Esophagus muscularis mucosa (tissue), 4 donors: ENCODE data around the gene SORCS2. TPM values are rescaled to one million over a fixed set of nuclear protein-coding genes. Genes with fewer than 3 reads are reported as not detected.

Experiments used
- DNase-seq: peaks from one replicate; pipeline ENCODE4 v3.0.0-alpha.2; 2017; ENCODE audit errors: extremely low spot score
- H3K27ac ChIP-seq, 4 donors: fragments of 200-600 bp; sonication (generic); replicated peaks in 1 of 4; 1 replicate in 3 of 4; 2 replicates in 1 of 4; pipeline ENCODE4 v1.5.1; 2016 to 2019; ENCODE audit warnings: mild to moderate bottlenecking in 1 of 4
- H3K27me3 ChIP-seq, 4 donors: fragments of 200-600 bp; sonication (generic); one replicate each; pipeline versions ENCODE4 v1.5.1 to v1.6.0; 2016 to 2019
- H3K36me3 ChIP-seq, 4 donors: fragments of 200-600 bp; sonication (generic); one replicate each; pipeline ENCODE4 v1.5.1; 2016 to 2019
- H3K4me1 ChIP-seq, 4 donors: fragments of 200-600 bp; sonication (generic); one replicate each; pipeline ENCODE4 v1.5.1; 2016 to 2019
- H3K4me3 ChIP-seq, 4 donors: fragments of 200-600 bp; sonication (generic); 1 replicate in 2 of 4; 2 replicates in 2 of 4; pipeline ENCODE4 v1.5.1; 2016 to 2019; ENCODE audit warnings: mild to moderate bottlenecking in 4 of 4, moderate library complexity in 1 of 4
- H3K9me3 ChIP-seq, 4 donors: fragments of 200-600 bp; sonication (generic); 1 replicate in 3 of 4; 2 replicates in 1 of 4; pipeline ENCODE4 v1.5.1; 2016 to 2019
- CTCF ChIP-seq, 3 experiments: fragments of 200-600 bp in 2 of 3; fragments of 450-650 bp in 1 of 3; sonication (generic) in 2 of 3; IDR thresholded peaks; one replicate each; pipeline ENCODE4 v1.5.1; 2017 to 2019; ENCODE audit warnings: antibody characterized with exemption in 3 of 3, mild to moderate bottlenecking in 2 of 3, moderate library complexity in 1 of 3
- EP300 ChIP-seq: sonication (generic); formaldehyde crosslinking; IDR thresholded peaks from one replicate; pipeline ENCODE4 v1.6.1; 2017; ENCODE audit warnings: antibody characterized with exemption
- POLR2A ChIP-seq: fragments of 450-650 bp; IDR thresholded peaks from one replicate; pipeline ENCODE4 v1.6.1; 2017; ENCODE audit warnings: antibody characterized with exemption, moderate library complexity, mild to moderate bottlenecking, low read depth
- POLR2AphosphoS5 ChIP-seq, 2 donors: sonication (generic); formaldehyde crosslinking; IDR thresholded peaks; one replicate each; pipeline ENCODE4 v1.6.1; 2017; ENCODE audit warnings: antibody characterized with exemption in 2 of 2
- WGBS: methylation state at CpG from one replicate; pipeline ENCODE4 v1.1.5; 2018; 5-methylcytosine and 5-hydroxymethylcytosine counted together
- intact Hi-C: fragments of 100-400 bp; cut with DNase I; formaldehyde crosslinking; loops from one replicate; pipeline ENCODE4 v1.15.1; 2023
- total RNA-seq, 4 donors: library from RNA; depleted of rRNA; stranded (reverse); fragments of >200 nt; gene quantifications; one replicate each; pipeline versions ENCODE4 v1.1.0 to v1.2.1, GENCODE V29; 2016

SORCS2 gene
- total RNA-seq, 4 donors from 2014 or later = 3.3 to 10.1 (median 4.3) TPM

- WGBS = 82% methylated on average over 19 of the region's 19 CpGs
- no peak for TF ChIP-seq POLR2A
- no peak for TF ChIP-seq CTCF (IDR thresholded peaks at IDR 0.05)
- no peak for TF ChIP-seq POLR2AphosphoS5 (IDR thresholded peaks at IDR 0.05)
- no peak for TF ChIP-seq EP300
- intact Hi-C loops = no loop called here
- peaks cover 8 to 17% (median 15%) of the 10 kb centered on the region in 4 donors for H3K4me1 ChIP-seq
- no peaks in the 10 kb centered on the region for H3K36me3 ChIP-seq
- no peaks in the 10 kb centered on the region for H3K9me3 ChIP-seq
- no peak overlapping the region for H3K4me3 ChIP-seq
- no peaks in the 10 kb centered on the region for H3K27me3 ChIP-seq
- no peak for DNase-seq
- peak overlapping the region in 2 of 4 donors; percentile 48 to 56 for H3K27ac ChIP-seq
Measured at GRCh38 chr4:7155590-7156071, 36.7 kb upstream of the SORCS2 start.

- Histone ChIP-seq H3K27me3 (no peaks in the 10 kb centered on the region), H3K36me3 (no peaks in the 10 kb centered on the region), H3K4me3 (no peak overlapping the region), H3K4me1 (peaks cover 8 to 23% (median 18%) of the 10 kb centered on the region in 4 donors), H3K9me3 (no peaks in the 10 kb centered on the region), H3K27ac (peak overlapping the region in 2 of 4 donors; percentile 48 to 56)
- intact Hi-C loops = no loop called here
- WGBS = 55% methylated on average over 12 of the region's 12 CpGs
- TF ChIP-seq CTCF (IDR thresholded peaks at IDR 0.05) = no peak
- no peak for TF ChIP-seq POLR2A
- DNase-seq = no peak
Measured at GRCh38 chr4:7156328-7156727, 36.0 kb upstream of the SORCS2 start.

GRCh38 chr4:7156761-7157488, 35.4 kb upstream of the SORCS2 start:
- intact Hi-C loops = no loop called here
- peaks cover 8 to 29% (median 23%) of the 10 kb centered on the region in 4 donors for H3K4me1 ChIP-seq
- peak; percentile 22 to 65 (median 35) for TF ChIP-seq CTCF (IDR thresholded peaks at IDR 0.05)
- no peak for TF ChIP-seq POLR2AphosphoS5 (IDR thresholded peaks at IDR 0.05)
- H3K4me3 ChIP-seq = no peak overlapping the region
- no peaks in the 10 kb centered on the region for H3K9me3 ChIP-seq
- no peaks in the 10 kb centered on the region for H3K36me3 ChIP-seq
- no peak for DNase-seq
- H3K27ac ChIP-seq = peak overlapping the region in 1 of 4 donors; percentile 56
- WGBS = 64% methylated on average over 12 of the region's 12 CpGs
- no peaks in the 10 kb centered on the region for H3K27me3 ChIP-seq

GRCh38 chr4:7157666-7158065, 34.7 kb upstream of the SORCS2 start:
- H3K9me3 ChIP-seq = no peaks in the 10 kb centered on the region
- TF ChIP-seq POLR2AphosphoS5 (IDR thresholded peaks at IDR 0.05) = no peak
- TF ChIP-seq CTCF (IDR thresholded peaks at IDR 0.05) = no peak
- no peak for TF ChIP-seq POLR2A
- no peak for TF ChIP-seq EP300
- no peak for DNase-seq

More at GRCh38 chr4:7157666-7158065, 34.7 kb upstream of the SORCS2 start:
- H3K36me3 ChIP-seq = no peaks in the 10 kb centered on the region
- no peaks in the 10 kb centered on the region for H3K27me3 ChIP-seq
- H3K4me3 ChIP-seq = no peak overlapping the region
- peaks cover 8 to 33% (median 24%) of the 10 kb centered on the region in 4 donors for H3K4me1 ChIP-seq
- WGBS = 93% methylated on average over 8 of the region's 8 CpGs
- intact Hi-C loops = no loop called here
- no peak overlapping the region for H3K27ac ChIP-seq
